HG02943 (cell line): ENCODE results near the gene PTPRM.
"Not testable (repeated sequence)": the region's sequence is repeated elsewhere in the genome, so short reads cannot be mapped to it uniquely, and the experiment has no call there.

Source experiments
- ATAC-seq: cut with Tn5 transposase; IDR thresholded peaks from one replicate; pipeline ENCODE4 v1.9.1; 2021; ENCODE audit warnings: mild to moderate bottlenecking, low read depth, moderate library complexity; ENCODE audit not compliant: unreplicated experiment

Gene PTPRM

GRCh38 chr18:7966682-7967081 is 399.6 kb downstream of the PTPRM start:
- ATAC-seq, result not testable (repeated sequence)

DNA sequence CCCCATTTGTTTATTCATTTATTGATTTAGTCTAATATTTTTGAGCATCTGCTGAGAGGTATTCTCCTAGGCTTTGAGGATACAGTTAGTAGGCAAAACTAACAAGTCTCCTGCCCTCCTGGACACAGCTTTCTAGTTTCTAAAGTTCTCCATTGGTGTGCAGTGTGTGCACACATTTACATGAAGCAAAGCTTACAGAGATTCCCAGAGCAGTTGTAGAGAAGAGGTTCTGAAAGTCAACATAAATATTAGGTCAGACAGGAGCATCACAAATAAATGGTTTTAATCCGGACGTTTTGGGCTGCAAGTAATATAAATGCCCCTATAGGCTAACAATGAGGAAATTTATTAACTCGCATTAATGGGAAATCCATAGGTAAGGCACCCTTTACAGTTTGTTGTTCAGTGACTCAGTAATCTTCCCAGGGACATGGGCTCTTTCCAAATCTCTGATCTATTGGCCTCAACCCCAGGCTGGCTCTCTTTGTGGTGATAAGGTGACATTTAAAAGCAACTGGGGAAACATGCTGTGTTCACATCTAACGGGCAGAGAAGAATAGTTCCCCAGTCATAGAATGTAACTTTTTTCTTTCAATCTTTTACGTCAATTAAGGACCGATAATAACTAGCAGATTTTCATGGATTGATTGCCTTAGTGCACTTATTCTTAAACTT is 407.2 kb downstream of the PTPRM start:
- ATAC-seq, result no peak

DNA sequence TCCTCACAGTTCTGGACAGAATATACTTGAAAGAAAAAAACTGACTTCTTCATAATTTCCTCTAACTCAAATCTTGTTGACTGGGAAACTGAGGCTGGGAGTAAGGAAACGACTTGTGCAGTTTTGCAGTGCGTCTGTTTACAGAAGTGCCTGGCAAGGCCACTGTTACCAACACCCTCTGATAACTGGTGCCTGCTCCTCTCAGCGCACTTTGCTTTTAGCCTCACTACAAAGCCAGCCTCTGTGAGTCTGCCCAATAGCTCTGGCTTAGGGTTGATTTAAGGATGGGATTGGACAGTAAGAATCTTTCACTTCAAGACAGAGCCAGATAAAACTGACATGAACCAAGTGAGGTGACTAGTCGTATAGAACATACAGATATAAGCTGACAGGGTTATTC is 410.8 kb downstream of the PTPRM start:
- ATAC-seq, result no peak

- no peak for ATAC-seq
Measured at GRCh38 chr18:7978834-7979233, 411.7 kb downstream of the PTPRM start.

DNA sequence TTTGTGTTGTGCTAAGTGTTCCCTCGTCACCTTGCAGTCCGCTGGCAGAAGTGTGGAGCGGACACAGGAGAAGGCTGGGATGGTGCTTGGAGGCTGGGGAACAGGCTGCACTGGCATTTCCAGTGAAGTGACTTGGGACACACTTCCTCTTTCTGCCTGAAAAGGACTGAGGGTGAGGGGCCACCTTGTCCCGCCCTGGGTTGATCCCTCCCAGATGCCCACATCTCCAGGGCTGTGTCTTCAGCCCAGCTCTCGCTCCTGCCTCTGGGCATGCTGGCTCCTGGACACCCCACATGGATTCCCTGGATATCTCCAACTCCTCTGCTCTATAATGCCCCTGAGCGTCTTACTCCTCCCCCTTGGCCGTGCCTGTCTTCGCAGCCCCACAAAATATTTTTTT is 412.6 kb downstream of the PTPRM start:
- ATAC-seq, result no peak

DNA sequence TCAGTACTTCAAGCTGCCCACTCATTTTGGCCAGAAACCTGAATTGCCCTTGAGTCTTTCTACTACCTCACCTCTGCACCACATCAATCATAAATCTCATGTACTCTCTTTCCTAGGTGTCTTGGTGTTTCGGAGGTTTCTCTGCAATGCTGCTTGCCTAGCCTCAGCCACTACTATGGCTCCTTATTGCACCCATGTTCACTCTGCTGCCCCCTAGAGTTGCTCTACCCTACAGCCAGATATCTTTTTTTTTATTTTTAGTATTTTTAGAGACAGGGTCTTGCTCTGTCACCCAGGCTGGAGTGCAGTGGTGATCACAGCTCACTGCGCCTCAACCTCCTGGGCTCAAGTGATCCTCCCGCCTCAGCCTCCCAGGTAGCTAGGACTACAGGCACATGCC is 413.0 kb downstream of the PTPRM start:
- ATAC-seq, result no peak

DNA sequence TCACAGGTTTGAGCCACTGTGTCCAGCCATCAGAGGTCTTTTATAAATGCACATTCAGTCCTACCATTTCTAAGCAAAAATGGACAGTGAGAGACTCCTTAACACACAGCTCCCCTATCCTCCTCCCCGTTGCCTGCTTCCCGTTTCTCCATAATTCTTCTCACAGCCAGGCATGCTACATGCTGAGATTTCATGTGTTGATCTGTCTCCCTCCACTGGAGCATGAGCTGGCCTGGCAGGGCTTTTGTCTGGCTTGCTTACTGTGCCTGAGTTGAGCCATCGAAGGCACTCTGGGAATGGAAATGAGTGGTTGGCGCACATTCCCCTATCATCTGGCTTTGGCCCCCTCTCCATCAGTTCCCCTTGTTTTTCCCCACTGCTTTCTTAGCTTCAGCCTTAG is 413.5 kb downstream of the PTPRM start:
- ATAC-seq, result no peak

DNA sequence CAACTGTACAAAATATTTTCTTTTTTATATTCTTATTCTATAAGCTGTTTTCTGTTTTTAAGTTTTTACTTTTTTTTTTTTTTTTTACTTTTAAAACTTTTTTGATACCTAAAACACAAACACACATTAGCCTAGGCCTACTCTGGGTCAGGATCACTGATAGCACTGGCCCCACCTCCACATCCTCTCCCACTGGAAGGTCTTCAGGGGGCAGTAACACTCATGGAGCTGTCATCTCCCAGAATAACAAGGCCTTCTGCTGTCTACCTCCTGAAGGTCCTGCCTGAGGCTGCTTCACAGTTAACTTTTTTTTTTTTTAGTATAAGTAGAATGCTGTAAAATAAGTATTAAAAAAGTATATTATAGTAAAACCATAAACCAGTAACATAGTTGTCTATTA is 415.1 kb downstream of the PTPRM start:
- ATAC-seq, result no peak

DNA sequence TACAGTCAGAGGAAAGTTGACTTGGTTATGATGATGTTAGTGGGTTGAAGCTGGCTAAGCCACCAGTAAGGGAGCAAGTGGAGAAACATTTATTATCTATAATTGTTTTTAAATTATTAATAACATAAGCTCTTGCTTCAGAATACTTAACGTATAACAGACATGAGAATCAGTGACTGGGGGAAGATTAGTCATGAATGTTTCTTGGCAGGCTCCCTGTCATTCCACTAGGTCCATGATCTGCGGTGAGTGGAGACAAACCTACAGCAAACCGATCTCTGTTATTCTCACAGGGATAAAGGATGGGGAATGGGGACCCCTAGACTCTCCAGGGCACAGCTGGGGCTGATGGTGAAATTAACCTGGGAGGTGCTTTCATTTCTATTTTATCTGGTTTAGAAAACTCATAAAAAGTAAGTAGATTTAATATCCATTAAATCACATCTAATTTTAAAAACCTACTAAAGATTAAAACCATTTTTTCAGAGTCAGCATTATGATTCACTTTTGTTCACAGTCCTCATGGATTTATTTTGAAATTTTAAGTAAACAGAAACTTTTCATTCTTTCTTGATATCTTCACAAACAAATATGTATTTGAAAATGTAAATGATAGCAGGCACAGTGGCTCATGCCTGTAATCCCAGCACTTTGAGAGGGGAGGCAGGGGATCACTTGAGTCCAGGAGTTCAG is 420.3 kb downstream of the PTPRM start:
- no peak for ATAC-seq

GRCh38 chr18:7990670-7991069 is 423.6 kb downstream of the PTPRM start:
- no peak for ATAC-seq

GRCh38 chr18:8001711-8002301 is 434.7 kb downstream of the PTPRM start:
- no peak for ATAC-seq

DNA sequence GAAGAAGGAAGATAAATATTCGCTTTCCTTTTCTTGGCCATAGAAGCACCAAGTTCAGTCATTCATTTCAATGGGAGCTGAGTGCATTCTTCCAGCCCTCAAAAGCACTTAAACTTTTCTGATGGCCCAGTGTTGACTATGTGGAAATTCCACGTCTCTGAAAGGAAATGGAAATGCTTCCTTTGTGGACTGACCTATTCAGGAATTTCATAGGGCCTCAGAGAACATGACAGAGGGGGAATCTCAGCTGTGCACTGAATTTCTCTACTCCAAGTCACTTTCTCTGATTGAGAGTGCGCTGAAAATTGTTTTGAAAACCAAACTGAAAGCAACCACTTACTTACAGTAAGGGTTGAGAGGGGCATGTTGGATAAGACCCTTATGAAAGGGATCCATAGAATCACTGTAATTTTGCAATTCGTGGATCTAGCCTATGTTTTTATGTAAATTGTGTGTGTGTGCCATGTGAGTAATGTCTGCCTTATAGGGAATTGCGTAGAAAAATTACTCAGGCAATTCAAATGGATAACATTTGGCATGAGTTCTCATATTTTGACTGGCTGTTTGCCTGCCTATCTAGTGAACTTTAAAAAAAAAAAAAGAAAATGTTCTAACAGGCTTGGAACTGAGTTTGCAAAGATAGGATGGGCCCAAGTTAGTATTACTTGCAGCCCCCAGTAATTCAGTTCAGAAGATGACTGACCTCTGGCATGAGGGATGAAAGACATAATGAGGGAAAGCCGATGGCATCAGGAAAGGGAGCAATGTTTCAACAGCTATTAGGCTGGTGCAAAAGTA is 437.0 kb downstream of the PTPRM start:
- no peak for ATAC-seq

GRCh38 chr18:8004792-8005191 is 437.7 kb downstream of the PTPRM start:
- ATAC-seq, result no peak

DNA sequence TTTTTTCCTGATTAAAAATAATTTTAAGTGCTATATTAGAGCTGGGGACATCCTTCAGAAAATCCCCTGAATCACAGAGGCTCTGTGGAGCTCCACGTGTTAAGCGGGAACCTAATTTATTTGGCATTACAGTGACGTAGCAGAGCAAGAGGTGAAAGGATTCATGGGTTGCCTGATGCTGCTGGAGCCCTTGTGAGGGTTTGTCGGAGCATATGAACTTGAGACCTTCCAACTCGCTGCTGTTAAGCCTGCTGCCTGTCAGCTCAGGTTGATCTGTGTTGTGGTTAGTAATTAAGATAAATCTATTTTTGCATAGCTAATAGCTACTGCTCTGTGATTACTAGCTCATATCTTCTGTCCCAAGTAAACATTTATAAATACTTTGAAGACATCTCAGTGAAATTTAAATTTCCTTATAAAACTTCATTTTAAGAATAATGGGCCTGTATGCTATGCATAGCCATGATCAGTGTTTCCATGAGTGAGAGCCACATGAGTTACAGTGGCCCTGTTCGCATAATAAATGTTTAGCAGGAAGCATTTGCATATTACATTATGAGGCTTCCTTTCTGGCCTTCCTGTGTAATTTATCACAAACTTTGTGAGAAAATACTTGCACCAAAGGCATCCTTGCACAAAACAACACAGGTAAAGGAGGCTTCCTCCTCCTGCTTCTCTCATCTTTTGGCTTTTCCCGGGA is 438.9 kb downstream of the PTPRM start:
- ATAC-seq, result no peak

GRCh38 chr18:8006979-8007378 is 439.9 kb downstream of the PTPRM start:
- no peak for ATAC-seq

DNA sequence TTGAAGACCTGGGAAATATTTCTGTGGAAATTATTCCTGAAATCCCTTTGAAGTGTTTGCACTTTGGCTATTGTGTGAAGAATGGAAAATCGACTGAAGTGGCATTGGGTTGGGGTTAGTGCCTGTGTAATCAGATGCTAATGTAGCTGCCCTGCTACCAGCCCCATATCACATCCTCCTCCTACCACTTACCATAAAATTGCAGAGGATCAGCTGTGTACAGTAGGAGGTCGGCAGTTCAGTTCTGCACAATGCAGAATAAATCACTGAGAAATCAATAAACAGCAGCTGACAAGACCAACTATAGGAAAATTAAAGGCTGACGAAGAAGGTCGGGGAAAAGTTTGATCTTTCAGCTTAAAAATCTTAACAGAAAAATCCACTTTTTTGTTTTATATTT is 440.9 kb downstream of the PTPRM start:
- ATAC-seq, result no peak

GRCh38 chr18:8011361-8011760 is 444.2 kb downstream of the PTPRM start:
- no peak for ATAC-seq

- ATAC-seq, result no peak
Measured at GRCh38 chr18:8011906-8012305, 444.8 kb downstream of the PTPRM start.

DNA sequence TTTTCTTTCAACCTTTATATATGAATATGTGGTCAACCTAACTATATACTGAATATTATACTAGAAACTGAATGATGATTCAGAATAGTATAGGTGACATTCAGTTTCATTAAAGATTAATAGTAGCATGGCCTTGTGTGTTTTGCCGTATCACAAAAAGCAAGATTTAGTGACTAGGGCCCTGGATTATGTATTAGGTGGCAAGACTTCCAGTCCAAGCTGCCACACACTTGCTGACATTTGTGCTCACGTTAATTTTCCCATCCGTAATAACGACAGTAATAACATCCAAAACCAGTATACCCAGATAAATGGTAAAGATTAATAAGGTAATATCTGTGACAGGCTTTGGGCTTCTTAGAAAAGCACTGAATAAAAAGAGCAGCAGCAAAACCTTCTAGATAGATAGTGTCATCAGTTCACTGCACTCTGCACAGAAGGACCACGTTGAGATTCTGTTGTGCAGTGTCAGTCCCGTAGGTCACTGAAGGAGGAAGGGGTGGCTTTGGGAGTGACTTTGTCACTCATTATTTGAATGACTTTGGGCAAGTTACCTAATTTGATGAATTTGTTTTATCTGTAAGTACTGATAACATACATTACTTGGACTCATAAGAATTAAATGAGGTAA is 451.7 kb downstream of the PTPRM start:
- no peak for ATAC-seq

DNA sequence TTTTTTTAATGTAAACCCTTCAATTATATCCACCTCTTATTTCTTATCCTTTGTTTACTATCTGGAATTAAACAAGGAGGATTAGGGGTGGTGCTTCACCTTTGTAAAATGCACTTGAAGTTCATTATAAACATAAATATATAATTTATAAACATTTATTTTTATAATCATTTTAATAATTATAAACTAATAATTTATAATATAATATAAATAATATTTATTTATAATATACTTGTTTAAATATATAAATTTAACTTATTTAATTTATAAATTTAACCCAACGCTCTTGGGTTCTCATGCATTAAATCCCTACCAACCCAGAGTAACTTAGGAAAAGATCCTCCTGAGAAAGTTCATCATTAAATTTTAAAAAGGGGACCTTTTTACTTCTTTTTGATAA is 452.5 kb downstream of the PTPRM start:
- no peak for ATAC-seq
